ENCODE data around the gene CARMIL1.

- TF ChIP-seq POLR2A (IDR thresholded peaks at IDR 0.05; ENCODE audit: low read length): no peak
- TF ChIP-seq GATA1 (IDR thresholded peaks at IDR 0.05; ENCODE audit: low read depth, low read length): no peak
Observed at GRCh38 chr6:25570578-25570977, 291.4 kb downstream of the CARMIL1 start.
